Liver (tissue), 9 donors: ENCODE data around the gene TNS3. TPM values are rescaled to one million over a fixed set of nuclear protein-coding genes. Genes with fewer than 3 reads are reported as not detected.

Experiments used
- DNase-seq: peaks from one replicate; pipeline ENCODE4 v3.0.0-alpha.2; 2017; ENCODE audit warnings: low spot score
- H3K27ac ChIP-seq, 2 donors: one replicate each; pipeline ENCODE4 v1.7.0; 2013; ENCODE audit warnings: inconsistent platforms in 2 of 2, low read length in 2 of 2, control low read depth in 1 of 2, low read depth in 1 of 2, mild to moderate bottlenecking in 1 of 2
- H3K27me3 ChIP-seq, 4 donors: one replicate each; pipeline versions ENCODE4 v1.6.1 to v1.7.0; 2013; ENCODE audit warnings: low read length in 3 of 4, inconsistent platforms in 1 of 4, mild to moderate bottlenecking in 1 of 4, moderate library complexity in 1 of 4; ENCODE audit not compliant: control insufficient read depth in 4 of 4, insufficient read depth in 4 of 4
- H3K36me3 ChIP-seq, 4 donors: one replicate each; pipeline versions ENCODE4 v1.6.1 to v1.7.0; 2013; ENCODE audit warnings: low read length in 3 of 4, mild to moderate bottlenecking in 3 of 4, low read depth in 1 of 4, moderate library complexity in 1 of 4; ENCODE audit not compliant: control insufficient read depth in 4 of 4, insufficient read depth in 3 of 4
- H3K4me1 ChIP-seq, 4 donors: one replicate each; pipeline versions ENCODE4 v1.6.1 to v1.7.0; 2013; ENCODE audit warnings: low read length in 3 of 4, mild to moderate bottlenecking in 3 of 4, moderate library complexity in 1 of 4; ENCODE audit not compliant: control insufficient read depth in 4 of 4, insufficient read depth in 4 of 4
- H3K4me3 ChIP-seq, 3 donors: one replicate each; pipeline versions ENCODE4 v1.6.1 to v1.7.0; 2013; ENCODE audit warnings: low read length in 3 of 3, control low read depth in 1 of 3, low read depth in 1 of 3, mild to moderate bottlenecking in 1 of 3
- H3K9ac ChIP-seq, 2 donors: one replicate each; pipeline ENCODE4 v1.7.0; 2013; ENCODE audit warnings: low read length in 2 of 2, mild to moderate bottlenecking in 2 of 2, moderate library complexity in 2 of 2, control low read depth in 1 of 2, low read depth in 1 of 2
- H3K9me3 ChIP-seq, 4 donors: one replicate each; pipeline versions ENCODE4 v1.6.1 to v1.7.0; 2013; ENCODE audit warnings: low read length in 3 of 4; ENCODE audit not compliant: control insufficient read depth in 4 of 4
- ATF3 ChIP-seq: IDR thresholded peaks from 2 replicates; pipeline ENCODE4 v1.6.1; 2016; ENCODE audit warnings: antibody characterized with exemption
- CTCF ChIP-seq: fragments of 150-350 bp; IDR thresholded peaks from 2 replicates; pipeline ENCODE4 v1.5.1; 2017; ENCODE audit warnings: improper control_type of control experiment, low read depth, low read length; ENCODE audit not compliant: missing input control
- EGR1 ChIP-seq, 2 donors: IDR thresholded peaks; 2 replicates each; pipeline ENCODE4 v1.6.1; 2016 to 2018; ENCODE audit warnings: antibody characterized with exemption in 2 of 2, low read depth in 2 of 2
- FOXA1 ChIP-seq: IDR thresholded peaks from 2 replicates; pipeline ENCODE4 v1.6.1; 2016; ENCODE audit warnings: antibody characterized with exemption
- FOXA2 ChIP-seq: IDR thresholded peaks from 2 replicates; pipeline ENCODE4 v1.6.1; 2016; ENCODE audit warnings: antibody characterized with exemption
- GABPA ChIP-seq, 2 donors: IDR thresholded peaks in 1 of 2; conservative IDR thresholded peaks in 1 of 2; 2 replicates each; pipeline ENCODE4 v1.6.1; 2016; ENCODE audit warnings: antibody characterized with exemption in 2 of 2, mild to moderate bottlenecking in 1 of 2, moderate library complexity in 1 of 2
- HNF4A ChIP-seq, 2 donors: conservative IDR thresholded peaks; 2 replicates each; pipeline ENCODE4 v1.6.1; 2016; ENCODE audit warnings: antibody characterized with exemption in 2 of 2, mild to moderate bottlenecking in 2 of 2
- HNF4G ChIP-seq: IDR thresholded peaks from 2 replicates; pipeline ENCODE4 v1.6.1; 2016; ENCODE audit warnings: antibody characterized with exemption
- JUND ChIP-seq, 2 donors: IDR thresholded peaks; 2 replicates each; pipeline ENCODE4 v1.6.1; 2016; ENCODE audit warnings: antibody characterized with exemption in 2 of 2
- MAX ChIP-seq: IDR thresholded peaks from 2 replicates; pipeline ENCODE4 v1.6.1; 2016; ENCODE audit warnings: antibody characterized with exemption
- NR2F2 ChIP-seq: IDR thresholded peaks from 2 replicates; pipeline ENCODE4 v1.6.1; 2016; ENCODE audit warnings: antibody characterized with exemption
- REST ChIP-seq: IDR thresholded peaks from 2 replicates; pipeline ENCODE4 v1.6.1; 2016; ENCODE audit warnings: antibody characterized with exemption, mild to moderate bottlenecking
- RXRA ChIP-seq, 2 donors: IDR thresholded peaks; 2 replicates each; pipeline ENCODE4 v1.6.1; 2017 to 2018; ENCODE audit warnings: antibody characterized with exemption in 2 of 2, mild to moderate bottlenecking in 1 of 2
- SP1 ChIP-seq: IDR thresholded peaks from 2 replicates; pipeline ENCODE4 v1.6.1; 2018; ENCODE audit warnings: antibody characterized with exemption, mild to moderate bottlenecking
- TAF1 ChIP-seq: conservative IDR thresholded peaks from 2 replicates; pipeline ENCODE4 v1.6.1; 2016; ENCODE audit warnings: antibody characterized with exemption, mild to moderate bottlenecking
- YY1 ChIP-seq: IDR thresholded peaks from 2 replicates; pipeline ENCODE4 v1.6.1; 2016; ENCODE audit warnings: antibody characterized with exemption, mild to moderate bottlenecking
- WGBS: extraction: QIAGEN DNeasy Blood & Tissue Kit; methylation state at CpG from one replicate; pipeline ENCODE4 v1.1.7; 2013; 5-methylcytosine and 5-hydroxymethylcytosine counted together
- polyA plus RNA-seq, 2 donors: library from polyadenylated mRNA; stranded (reverse) in 1 of 2; unstranded in 1 of 2; fragments of 200-250 nt in 1 of 2; fragments of >200 nt in 1 of 2; fragmentation: Nextera tagmentation in 1 of 2; extraction: Ambion mirVana in 1 of 2; gene quantifications; one replicate each; pipeline versions ENCODE4 v1.2.1 to v1.2.3, GENCODE V29; 2013 to 2015
- total RNA-seq, 2 donors: library from RNA; depleted of rRNA; stranded (reverse); fragments of >200 nt; gene quantifications; one replicate each; pipeline ENCODE4 v1.2.3, GENCODE V29; 2014
- donor health status: healthy.
- donor health status: healthy.
- donor health status: healthy.
- donor health status: healthy.
- donor health status: healthy.

TNS3 gene
- total and polyA plus RNA-seq, 4 donors: 16.8 to 100 (median 29.5) TPM

- no peak for DNase-seq
- H3K9me3 ChIP-seq: no peaks in the 10 kb centered on the region
- H3K27me3 ChIP-seq: no peaks in the 10 kb centered on the region
- H3K27ac ChIP-seq: no peak overlapping the region
- TF ChIP-seq HNF4G (no peak), RXRA (IDR thresholded peaks at IDR 0.05) (no peak), FOXA1 (no peak), HNF4A (conservative IDR thresholded peaks at IDR 0.05) (no peak), YY1 (no peak), ATF3 (no peak), NR2F2 (no peak), FOXA2 (no peak), JUND (IDR thresholded peaks at IDR 0.05) (no peak), EGR1 (IDR thresholded peaks at IDR 0.05; ENCODE audit: low read depth in 2 of 2) (no peak)
- no peak overlapping the region for H3K4me3 ChIP-seq
- H3K4me1 ChIP-seq: peaks cover 0 to 10% (median 7%) of the 10 kb centered on the region in 4 donors
- peaks cover 6 to 55% (median 35%) of the 10 kb centered on the region in 4 donors for H3K36me3 ChIP-seq
- H3K9ac ChIP-seq: no peak overlapping the region
- 84% methylated on average over 6 of the region's 6 CpGs for WGBS
Observed at GRCh38 chr7:47427051-47427643, 154.8 kb downstream of the TNS3 start.

- peaks cover 6 to 73% (median 49%) of the 10 kb centered on the region in 4 donors for H3K36me3 ChIP-seq
- H3K4me1 ChIP-seq: peaks cover 0 to 10% (median 6%) of the 10 kb centered on the region in 4 donors
- H3K4me3 ChIP-seq: no peak overlapping the region
- DNase-seq: no peak
- TF ChIP-seq TAF1: no peak
- TF ChIP-seq JUND (IDR thresholded peaks at IDR 0.05): no peak
- TF ChIP-seq GABPA (IDR thresholded peaks at IDR 0.05 in 1 of 2, conservative IDR thresholded peaks at IDR 0.05 in 1 of 2): no peak
- no peak for TF ChIP-seq ATF3
- no peak for TF ChIP-seq FOXA1
- TF ChIP-seq EGR1 (IDR thresholded peaks at IDR 0.05; ENCODE audit: low read depth in 2 of 2): no peak
- TF ChIP-seq NR2F2: no peak
- no peak for TF ChIP-seq REST
- no peak for TF ChIP-seq FOXA2
- TF ChIP-seq YY1: no peak
- TF ChIP-seq SP1: no peak
- 93% methylated on average over 4 of the region's 4 CpGs for WGBS
- no peaks in the 10 kb centered on the region for H3K9me3 ChIP-seq
- no peak overlapping the region for H3K27ac ChIP-seq
- no peaks in the 10 kb centered on the region for H3K27me3 ChIP-seq
- no peak overlapping the region for H3K9ac ChIP-seq
Observed at GRCh38 chr7:47424523-47424922, 157.4 kb downstream of the TNS3 start.

GRCh38 chr7:47423196-47423595 lies 158.7 kb downstream of the TNS3 start:
- no peak overlapping the region for H3K9ac ChIP-seq
- H3K9me3 ChIP-seq: no peaks in the 10 kb centered on the region
- 65% methylated on average over 3 of the region's 3 CpGs for WGBS
- no peak for DNase-seq
- H3K36me3 ChIP-seq: peaks cover 4 to 75% (median 51%) of the 10 kb centered on the region in 4 donors
- H3K27me3 ChIP-seq: no peaks in the 10 kb centered on the region
- H3K27ac ChIP-seq: no peak overlapping the region
- H3K4me1 ChIP-seq: peaks cover 0 to 9% (median 3%) of the 10 kb centered on the region in 4 donors
- H3K4me3 ChIP-seq: no peak overlapping the region
- no peak for TF ChIP-seq JUND (IDR thresholded peaks at IDR 0.05)
- TF ChIP-seq EGR1 (IDR thresholded peaks at IDR 0.05; ENCODE audit: low read depth in 2 of 2): no peak
- TF ChIP-seq HNF4A (conservative IDR thresholded peaks at IDR 0.05): no peak
- TF ChIP-seq HNF4G: no peak
- no peak for TF ChIP-seq NR2F2
- no peak for TF ChIP-seq FOXA2
- no peak for TF ChIP-seq SP1
- TF ChIP-seq CTCF: no peak
- no peak for TF ChIP-seq YY1
- no peak for TF ChIP-seq MAX
- no peak for TF ChIP-seq REST
- no peak for TF ChIP-seq RXRA (IDR thresholded peaks at IDR 0.05)
- no peak for TF ChIP-seq GABPA (IDR thresholded peaks at IDR 0.05 in 1 of 2, conservative IDR thresholded peaks at IDR 0.05 in 1 of 2)
